ENCODE data around the gene CEBPE.

The CEBPE gene

DNA sequence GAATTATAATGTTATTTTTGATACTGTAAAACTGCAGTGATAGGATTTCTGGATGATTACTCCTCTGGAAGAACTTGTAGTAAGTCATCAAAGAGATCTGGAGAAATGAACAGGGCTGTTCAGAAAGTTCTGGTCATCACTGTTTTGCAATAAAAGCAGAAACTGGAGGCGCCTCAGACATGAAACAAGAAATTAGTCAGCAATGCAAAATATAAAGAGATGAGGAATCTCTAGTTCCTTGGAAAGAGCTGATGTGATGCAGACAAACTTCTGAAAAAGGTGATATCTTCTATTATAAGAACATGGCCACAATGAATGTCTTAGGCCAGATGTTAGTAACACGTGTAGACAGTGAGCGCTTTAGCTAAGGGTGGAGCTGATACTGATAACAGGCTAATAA lies 33.6 kb downstream of the CEBPE start:
- ATAC-seq = no peak
- TF ChIP-seq ARNTL (CRISPR knock-in tag; IDR thresholded peaks at IDR 0.05; ENCODE audit: borderline replicate concordance, low read depth) (no peak), ZNF8 (CRISPR knock-in tag; IDR thresholded peaks at IDR 0.05) (no peak), GLIS3 (CRISPR knock-in tag; IDR thresholded peaks at IDR 0.05) (no peak), ZFP30 (CRISPR knock-in tag; IDR thresholded peaks at IDR 0.05) (no peak), BACH2 (CRISPR knock-in tag; IDR thresholded peaks at IDR 0.05; ENCODE audit: borderline replicate concordance) (no peak), ZFP3 (CRISPR knock-in tag; IDR thresholded peaks at IDR 0.05) (no peak), SNAI2 (CRISPR knock-in tag; IDR thresholded peaks at IDR 0.05) (no peak)
- TF ChIP-seq, protein P1, sequence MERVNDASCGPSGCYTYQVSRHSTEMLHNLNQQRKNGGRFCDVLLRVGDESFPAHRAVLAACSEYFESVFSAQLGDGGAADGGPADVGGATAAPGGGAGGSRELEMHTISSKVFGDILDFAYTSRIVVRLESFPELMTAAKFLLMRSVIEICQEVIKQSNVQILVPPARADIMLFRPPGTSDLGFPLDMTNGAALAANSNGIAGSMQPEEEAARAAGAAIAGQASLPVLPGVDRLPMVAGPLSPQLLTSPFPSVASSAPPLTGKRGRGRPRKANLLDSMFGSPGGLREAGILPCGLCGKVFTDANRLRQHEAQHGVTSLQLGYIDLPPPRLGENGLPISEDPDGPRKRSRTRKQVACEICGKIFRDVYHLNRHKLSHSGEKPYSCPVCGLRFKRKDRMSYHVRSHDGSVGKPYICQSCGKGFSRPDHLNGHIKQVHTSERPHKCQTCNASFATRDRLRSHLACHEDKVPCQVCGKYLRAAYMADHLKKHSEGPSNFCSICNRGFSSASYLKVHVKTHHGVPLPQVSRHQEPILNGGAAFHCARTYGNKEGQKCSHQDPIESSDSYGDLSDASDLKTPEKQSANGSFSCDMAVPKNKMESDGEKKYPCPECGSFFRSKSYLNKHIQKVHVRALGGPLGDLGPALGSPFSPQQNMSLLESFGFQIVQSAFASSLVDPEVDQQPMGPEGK (CRISPR knock-in tag; IDR thresholded peaks at IDR 0.05; ENCODE audit: borderline replicate concordance) = no peak
- TF ChIP-seq, protein P2, sequence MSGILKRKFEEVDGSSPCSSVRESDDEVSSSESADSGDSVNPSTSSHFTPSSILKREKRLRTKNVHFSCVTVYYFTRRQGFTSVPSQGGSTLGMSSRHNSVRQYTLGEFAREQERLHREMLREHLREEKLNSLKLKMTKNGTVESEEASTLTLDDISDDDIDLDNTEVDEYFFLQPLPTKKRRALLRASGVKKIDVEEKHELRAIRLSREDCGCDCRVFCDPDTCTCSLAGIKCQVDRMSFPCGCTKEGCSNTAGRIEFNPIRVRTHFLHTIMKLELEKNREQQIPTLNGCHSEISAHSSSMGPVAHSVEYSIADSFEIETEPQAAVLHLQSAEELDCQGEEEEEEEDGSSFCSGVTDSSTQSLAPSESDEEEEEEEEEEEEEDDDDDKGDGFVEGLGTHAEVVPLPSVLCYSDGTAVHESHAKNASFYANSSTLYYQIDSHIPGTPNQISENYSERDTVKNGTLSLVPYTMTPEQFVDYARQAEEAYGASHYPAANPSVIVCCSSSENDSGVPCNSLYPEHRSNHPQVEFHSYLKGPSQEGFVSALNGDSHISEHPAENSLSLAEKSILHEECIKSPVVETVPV (CRISPR knock-in tag; IDR thresholded peaks at IDR 0.05) = no peak
- TF ChIP-seq, protein P3, sequence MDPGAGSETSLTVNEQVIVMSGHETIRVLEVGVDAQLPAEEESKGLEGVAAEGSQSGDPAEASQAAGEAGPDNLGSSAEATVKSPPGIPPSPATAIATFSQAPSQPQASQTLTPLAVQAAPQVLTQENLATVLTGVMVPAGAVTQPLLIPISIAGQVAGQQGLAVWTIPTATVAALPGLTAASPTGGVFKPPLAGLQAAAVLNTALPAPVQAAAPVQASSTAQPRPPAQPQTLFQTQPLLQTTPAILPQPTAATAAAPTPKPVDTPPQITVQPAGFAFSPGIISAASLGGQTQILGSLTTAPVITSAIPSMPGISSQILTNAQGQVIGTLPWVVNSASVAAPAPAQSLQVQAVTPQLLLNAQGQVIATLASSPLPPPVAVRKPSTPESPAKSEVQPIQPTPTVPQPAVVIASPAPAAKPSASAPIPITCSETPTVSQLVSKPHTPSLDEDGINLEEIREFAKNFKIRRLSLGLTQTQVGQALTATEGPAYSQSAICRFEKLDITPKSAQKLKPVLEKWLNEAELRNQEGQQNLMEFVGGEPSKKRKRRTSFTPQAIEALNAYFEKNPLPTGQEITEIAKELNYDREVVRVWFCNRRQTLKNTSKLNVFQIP (CRISPR knock-in tag; IDR thresholded peaks at IDR 0.05; ENCODE audit: borderline replicate concordance, low read depth) = no peak

DNA sequence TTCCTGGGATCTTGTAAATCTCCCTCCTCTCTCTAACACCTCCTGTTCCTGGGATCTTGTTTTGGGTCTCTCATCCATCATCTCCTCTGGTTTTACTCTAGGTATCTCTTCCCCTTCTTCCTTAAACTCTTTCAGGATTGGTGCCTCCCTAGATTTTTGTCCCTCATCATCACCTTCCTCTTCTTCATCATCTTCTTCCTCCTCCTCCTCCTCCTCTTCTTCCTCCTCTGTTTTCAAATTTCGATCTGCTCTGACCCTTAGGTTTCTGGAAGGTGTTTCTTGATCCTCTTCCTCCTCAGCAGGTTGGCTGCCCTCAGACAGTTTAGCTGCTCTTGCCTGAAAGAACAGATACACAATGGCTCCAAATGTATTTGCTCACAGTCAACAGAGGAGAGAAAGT lies 38.6 kb downstream of the CEBPE start:
- TF ChIP-seq SNAI2 (CRISPR knock-in tag; IDR thresholded peaks at IDR 0.05) (no peak), GLIS3 (CRISPR knock-in tag; IDR thresholded peaks at IDR 0.05) (no peak), ESRRG (CRISPR knock-in tag; IDR thresholded peaks at IDR 0.05) (no peak), ZNF8 (CRISPR knock-in tag; IDR thresholded peaks at IDR 0.05) (no peak), ZNF70 (CRISPR knock-in tag; IDR thresholded peaks at IDR 0.05) (no peak), CSDC2 (CRISPR knock-in tag; IDR thresholded peaks at IDR 0.05) (no peak), RARB (CRISPR knock-in tag; IDR thresholded peaks at IDR 0.05) (no peak), TCF4 (CRISPR knock-in tag; IDR thresholded peaks at IDR 0.05; ENCODE audit: borderline replicate concordance) (no peak), ARNTL (CRISPR knock-in tag; IDR thresholded peaks at IDR 0.05; ENCODE audit: borderline replicate concordance, low read depth) (no peak), TOX (CRISPR knock-in tag; IDR thresholded peaks at IDR 0.05; ENCODE audit: borderline replicate concordance) (no peak), ZFP3 (CRISPR knock-in tag; IDR thresholded peaks at IDR 0.05) (no peak), OSR1 (CRISPR knock-in tag; IDR thresholded peaks at IDR 0.05) (no peak), ZC3H10 (CRISPR knock-in tag; IDR thresholded peaks at IDR 0.05) (no peak)
- TF ChIP-seq, protein P4, sequence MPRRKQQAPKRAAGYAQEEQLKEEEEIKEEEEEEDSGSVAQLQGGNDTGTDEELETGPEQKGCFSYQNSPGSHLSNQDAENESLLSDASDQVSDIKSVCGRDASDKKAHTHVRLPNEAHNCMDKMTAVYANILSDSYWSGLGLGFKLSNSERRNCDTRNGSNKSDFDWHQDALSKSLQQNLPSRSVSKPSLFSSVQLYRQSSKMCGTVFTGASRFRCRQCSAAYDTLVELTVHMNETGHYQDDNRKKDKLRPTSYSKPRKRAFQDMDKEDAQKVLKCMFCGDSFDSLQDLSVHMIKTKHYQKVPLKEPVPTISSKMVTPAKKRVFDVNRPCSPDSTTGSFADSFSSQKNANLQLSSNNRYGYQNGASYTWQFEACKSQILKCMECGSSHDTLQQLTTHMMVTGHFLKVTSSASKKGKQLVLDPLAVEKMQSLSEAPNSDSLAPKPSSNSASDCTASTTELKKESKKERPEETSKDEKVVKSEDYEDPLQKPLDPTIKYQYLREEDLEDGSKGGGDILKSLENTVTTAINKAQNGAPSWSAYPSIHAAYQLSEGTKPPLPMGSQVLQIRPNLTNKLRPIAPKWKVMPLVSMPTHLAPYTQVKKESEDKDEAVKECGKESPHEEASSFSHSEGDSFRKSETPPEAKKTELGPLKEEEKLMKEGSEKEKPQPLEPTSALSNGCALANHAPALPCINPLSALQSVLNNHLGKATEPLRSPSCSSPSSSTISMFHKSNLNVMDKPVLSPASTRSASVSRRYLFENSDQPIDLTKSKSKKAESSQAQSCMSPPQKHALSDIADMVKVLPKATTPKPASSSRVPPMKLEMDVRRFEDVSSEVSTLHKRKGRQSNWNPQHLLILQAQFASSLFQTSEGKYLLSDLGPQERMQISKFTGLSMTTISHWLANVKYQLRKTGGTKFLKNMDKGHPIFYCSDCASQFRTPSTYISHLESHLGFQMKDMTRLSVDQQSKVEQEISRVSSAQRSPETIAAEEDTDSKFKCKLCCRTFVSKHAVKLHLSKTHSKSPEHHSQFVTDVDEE (CRISPR knock-in tag; IDR thresholded peaks at IDR 0.05) = no peak
- TF ChIP-seq, protein P5, sequence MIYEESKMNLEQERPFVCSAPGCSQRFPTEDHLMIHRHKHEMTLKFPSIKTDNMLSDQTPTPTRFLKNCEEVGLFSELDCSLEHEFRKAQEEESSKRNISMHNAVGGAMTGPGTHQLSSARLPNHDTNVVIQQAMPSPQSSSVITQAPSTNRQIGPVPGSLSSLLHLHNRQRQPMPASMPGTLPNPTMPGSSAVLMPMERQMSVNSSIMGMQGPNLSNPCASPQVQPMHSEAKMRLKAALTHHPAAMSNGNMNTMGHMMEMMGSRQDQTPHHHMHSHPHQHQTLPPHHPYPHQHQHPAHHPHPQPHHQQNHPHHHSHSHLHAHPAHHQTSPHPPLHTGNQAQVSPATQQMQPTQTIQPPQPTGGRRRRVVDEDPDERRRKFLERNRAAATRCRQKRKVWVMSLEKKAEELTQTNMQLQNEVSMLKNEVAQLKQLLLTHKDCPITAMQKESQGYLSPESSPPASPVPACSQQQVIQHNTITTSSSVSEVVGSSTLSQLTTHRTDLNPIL (CRISPR knock-in tag; IDR thresholded peaks at IDR 0.05; ENCODE audit: low read depth) = no peak
- TF ChIP-seq, protein P1 (CRISPR knock-in tag; IDR thresholded peaks at IDR 0.05; ENCODE audit: borderline replicate concordance) = no peak
- TF ChIP-seq, protein P3 (CRISPR knock-in tag; IDR thresholded peaks at IDR 0.05; ENCODE audit: borderline replicate concordance, low read depth) = no peak
- no peak for ATAC-seq
